Activated T-helper 1 cell treated with anti-CD3 and anti-CD28 coated beads, Interleukin-12 subunit alpha, Interleukin-12 subunit beta, Interleukin-2, Interleukin-4 antibody, amounts not matched to agents 30 ng/mL and 10 ng/mL and 1 ng/mL, durations not matched to agents 14 hours and 24 hours and 36 hours (primary cell): ENCODE results near the gene FBXO42. TPM values are rescaled to one million over a fixed set of nuclear protein-coding genes. Genes with fewer than 3 reads are reported as not detected.
A peak's percentile ranks its signal among the peaks of the same experiment; 100 is the strongest.
"Not testable (repeated sequence)": the region's sequence is repeated elsewhere in the genome, so short reads cannot be mapped to it uniquely, and the experiment has no call there.

Experiments
- DNase-seq: peaks from one replicate; pipeline ENCODE4 v3.0.0; 2021; ENCODE audit warnings: low spot score
- H3K27ac Mint-ChIP-seq: one replicate; pipeline ENCODE4 v1.8.0; 2021; ENCODE audit warnings: mild to moderate bottlenecking, mixed read lengths
- H3K27me3 Mint-ChIP-seq: one replicate; pipeline ENCODE4 v1.8.0; 2022; ENCODE audit warnings: mild to moderate bottlenecking, moderate library complexity, mixed read lengths; ENCODE audit not compliant: insufficient read depth
- H3K36me3 Mint-ChIP-seq: one replicate; pipeline ENCODE4 v1.8.0; 2021; ENCODE audit warnings: low read depth, mixed read lengths
- H3K4me1 Mint-ChIP-seq: one replicate; pipeline ENCODE4 v1.8.0; 2021; ENCODE audit warnings: low read depth, mixed read lengths
- H3K4me3 Mint-ChIP-seq: one replicate; pipeline ENCODE4 v1.8.0; 2021; ENCODE audit warnings: mild to moderate bottlenecking, moderate library complexity, mixed read lengths
- H3K9me3 Mint-ChIP-seq: one replicate; pipeline ENCODE4 v1.8.0; 2021; ENCODE audit warnings: mixed read lengths
- intact Hi-C: fragments of 100-400 bp; cut with micrococcal nuclease; formaldehyde crosslinking; loops from one replicate; pipeline ENCODE4 v1.15.1; 2024
- total RNA-seq: library from RNA; stranded (reverse); gene quantifications from 2 replicates; pipeline ENCODE4 v1.2.3, GENCODE V29; 2022

The FBXO42 gene
- total RNA-seq, 1 donor from 2014 or later, result 17.1 TPM

GRCh38 chr1:16226129-16226489, 126.2 kb downstream of the FBXO42 start:
- peaks cover 27% of the 10 kb centered on the region for H3K27me3 Mint-ChIP-seq
- H3K9me3 Mint-ChIP-seq, result no peaks in the 10 kb centered on the region
- H3K4me1 Mint-ChIP-seq, result no peaks in the 10 kb centered on the region
- intact Hi-C loops, result no loop called here
- no peaks in the 10 kb centered on the region for H3K36me3 Mint-ChIP-seq
- no peak for DNase-seq
- H3K27ac Mint-ChIP-seq, result no peak overlapping the region
- H3K4me3 Mint-ChIP-seq, result no peak overlapping the region

DNA sequence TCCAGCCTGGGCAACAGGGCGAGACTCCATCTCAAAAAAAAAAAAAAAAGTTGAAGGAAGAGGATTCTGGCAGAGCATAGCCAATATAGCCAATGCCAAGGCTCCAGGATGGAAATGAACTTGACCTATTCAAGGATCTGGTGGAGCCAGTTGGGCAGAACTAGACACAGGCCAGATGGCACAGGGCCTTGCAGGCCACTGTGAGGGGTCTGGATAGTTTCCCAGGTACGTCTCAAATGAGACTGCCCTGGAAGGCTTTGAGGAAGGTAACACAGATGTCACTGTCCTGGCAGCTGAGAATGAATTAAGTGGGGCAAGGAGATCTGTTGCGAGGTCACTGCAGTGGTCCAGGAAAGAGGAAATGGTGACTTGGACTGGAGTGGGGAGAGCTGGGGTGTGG, 127.8 kb downstream of the FBXO42 start:
- intact Hi-C loops, result no loop called here
- Mint-ChIP-seq H3K27me3 (peaks cover 25% of the 10 kb centered on the region), H3K27ac (no peak overlapping the region), H3K36me3 (no peaks in the 10 kb centered on the region), H3K4me3 (no peak overlapping the region), H3K9me3 (no peaks in the 10 kb centered on the region), H3K4me1 (peaks cover 9% of the 10 kb centered on the region)
- no peak for DNase-seq

GRCh38 chr1:16222716-16223115, 129.6 kb downstream of the FBXO42 start:
- H3K9me3 Mint-ChIP-seq, H3K4me3 Mint-ChIP-seq, H3K36me3 Mint-ChIP-seq, intact Hi-C loops, H3K27ac Mint-ChIP-seq, DNase-seq: not testable (repeated sequence)
- H3K27me3 Mint-ChIP-seq, result peaks cover 14% of the 10 kb centered on the region
- peaks cover 10% of the 10 kb centered on the region for H3K4me1 Mint-ChIP-seq

DNA sequence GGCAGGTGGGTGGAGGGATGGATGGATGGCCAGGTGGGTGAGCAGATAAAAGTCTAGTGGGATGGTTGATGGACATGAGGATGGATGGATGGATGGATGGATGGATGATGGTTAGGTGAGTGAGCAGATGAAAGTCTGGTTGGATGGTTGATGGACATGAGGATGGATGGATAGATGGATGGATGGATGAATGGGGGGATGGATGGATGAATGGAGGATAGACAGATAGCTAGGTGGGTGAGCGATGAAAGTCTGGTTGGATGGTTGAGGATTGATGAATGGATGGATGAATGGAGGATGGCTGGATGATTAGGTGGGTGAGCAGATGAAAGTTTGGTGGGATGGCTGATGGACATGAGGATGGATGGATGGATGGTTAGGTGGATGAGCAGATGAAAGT, 130.8 kb downstream of the FBXO42 start:
- H3K4me3 Mint-ChIP-seq, result no peak overlapping the region
- peaks cover 17% of the 10 kb centered on the region for H3K4me1 Mint-ChIP-seq
- H3K27ac Mint-ChIP-seq, result no peak overlapping the region
- DNase-seq, result no peak
- intact Hi-C loops, result no loop called here
- H3K27me3 Mint-ChIP-seq, result peaks cover 8% of the 10 kb centered on the region
- no peaks in the 10 kb centered on the region for H3K9me3 Mint-ChIP-seq
- H3K36me3 Mint-ChIP-seq, result no peaks in the 10 kb centered on the region

GRCh38 chr1:16219968-16220500, 132.2 kb downstream of the FBXO42 start:
- Mint-ChIP-seq H3K4me1 (peaks cover 22% of the 10 kb centered on the region), H3K36me3 (no peaks in the 10 kb centered on the region), H3K27ac (no peak overlapping the region), H3K27me3 (peaks cover 4% of the 10 kb centered on the region), H3K4me3 (no peak overlapping the region), H3K9me3 (no peaks in the 10 kb centered on the region)
- DNase-seq, result no peak
- intact Hi-C loops, result loop anchor here (5.0 kb wide), 1 partner anchor 832 kb away; the partner anchor contains the start of gene SDHB

DNA sequence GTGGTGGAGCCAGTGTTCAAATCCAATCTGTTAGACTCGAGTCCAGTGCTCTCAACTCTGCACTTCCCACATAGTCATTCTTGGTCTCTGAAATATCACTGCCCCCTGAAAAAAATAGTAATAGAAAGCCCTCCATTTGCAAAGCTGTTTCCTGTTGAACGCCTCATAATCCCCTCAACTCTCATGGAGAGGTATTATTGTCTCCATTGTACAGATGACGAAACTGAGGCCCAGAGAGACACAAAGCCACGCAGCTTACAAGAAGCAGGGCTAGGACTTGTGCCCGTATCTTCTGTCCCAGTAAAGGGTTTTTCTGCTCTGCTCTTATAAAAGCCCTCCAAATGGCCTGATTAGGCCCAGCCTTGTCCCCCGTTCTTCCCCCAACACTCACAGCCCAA, 133.6 kb downstream of the FBXO42 start:
- peaks cover 22% of the 10 kb centered on the region for H3K4me1 Mint-ChIP-seq
- no peaks in the 10 kb centered on the region for H3K9me3 Mint-ChIP-seq
- H3K27ac Mint-ChIP-seq, result no peak overlapping the region
- no peak overlapping the region for H3K4me3 Mint-ChIP-seq
- H3K27me3 Mint-ChIP-seq, result peaks cover 2% of the 10 kb centered on the region
- H3K36me3 Mint-ChIP-seq, result no peaks in the 10 kb centered on the region
- no peak for DNase-seq
- intact Hi-C loops, result loop anchor here (5.0 kb wide), 1 partner anchor 834 kb away; the partner anchor contains the start of gene SDHB

DNA sequence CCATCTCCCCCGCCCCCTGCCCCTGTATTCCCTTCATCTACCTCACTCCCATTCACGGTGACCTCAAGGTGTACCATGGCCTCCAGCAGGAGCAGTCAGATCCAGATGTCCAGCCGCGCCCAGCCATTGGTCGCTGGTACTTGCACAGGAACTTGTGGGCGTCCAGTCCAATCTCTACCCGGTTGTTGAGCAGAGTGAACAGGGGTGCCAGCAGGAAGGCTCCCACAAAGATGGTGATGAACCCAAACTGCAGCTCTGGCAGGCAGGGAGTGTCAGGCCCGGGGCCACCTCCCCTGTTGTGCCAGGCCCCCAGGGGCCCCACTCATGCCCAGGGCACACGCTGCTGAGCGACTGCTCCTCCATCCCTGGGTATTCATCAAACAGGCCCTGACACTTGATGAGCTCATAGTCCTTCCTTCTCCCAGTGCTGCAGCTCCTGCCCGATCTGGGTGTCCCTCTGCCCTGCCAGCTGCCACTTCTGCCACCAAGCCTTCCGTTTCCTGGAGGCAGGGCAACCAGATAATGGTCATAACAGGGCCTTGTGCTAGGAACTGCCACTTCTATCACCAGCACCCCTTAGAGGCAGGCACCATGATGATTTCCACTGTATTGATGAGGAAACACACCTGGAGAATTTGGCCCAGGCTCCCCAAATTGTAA, 134.1 kb downstream of the FBXO42 start:
- no peak overlapping the region for H3K4me3 Mint-ChIP-seq

DNA sequence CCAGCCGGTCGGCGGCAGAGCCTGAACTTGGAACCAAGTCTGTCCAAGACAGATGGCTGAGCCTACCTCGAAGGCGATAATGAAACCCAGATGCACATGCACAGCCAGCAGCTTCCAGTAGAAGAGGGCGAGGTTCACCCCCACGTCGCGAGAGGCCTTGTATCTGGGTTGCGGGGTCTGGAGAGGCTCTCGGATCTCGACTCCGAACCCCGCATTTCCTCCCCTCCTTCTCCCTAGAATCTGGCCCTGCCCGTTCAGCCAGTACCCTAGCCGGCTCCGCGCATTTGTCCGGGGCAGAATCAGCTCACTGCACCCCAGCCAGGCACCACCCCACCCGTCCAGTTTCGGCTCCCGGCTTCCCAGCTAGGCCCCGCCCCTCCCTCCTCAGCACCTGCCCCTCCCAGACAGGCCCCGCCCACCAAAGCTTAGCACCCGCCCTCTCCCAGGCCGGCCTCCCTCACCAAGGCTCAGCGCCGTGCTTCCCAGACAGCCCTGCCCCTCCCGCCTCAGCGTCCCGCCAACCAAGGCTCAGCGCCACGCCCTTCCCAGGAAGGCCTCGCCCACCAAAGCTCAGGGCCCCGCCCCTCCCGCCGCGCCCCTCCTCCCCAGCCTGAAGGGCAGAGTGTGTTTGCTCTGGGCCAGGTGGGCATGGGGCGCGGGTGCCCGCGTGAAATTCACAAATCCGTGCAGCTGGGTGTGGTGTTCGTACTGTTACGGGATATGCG, 135.1 kb downstream of the FBXO42 start:
- no peak overlapping the region for H3K27ac Mint-ChIP-seq
- peak; percentile 92 for DNase-seq
- H3K4me1 Mint-ChIP-seq, result peaks cover 22% of the 10 kb centered on the region
- peaks cover 4% of the 10 kb centered on the region for H3K27me3 Mint-ChIP-seq
- H3K9me3 Mint-ChIP-seq, result no peaks in the 10 kb centered on the region
- intact Hi-C loops, result loop anchor here (1.0 to 5.0 kb wide), 4 partner anchors 11 to 835 kb away; partner anchors contain the start of genes CPLANE2 and SDHB
- no peaks in the 10 kb centered on the region for H3K36me3 Mint-ChIP-seq
- H3K4me3 Mint-ChIP-seq, result peak overlapping the region; percentile 83

More for the DNA sequence above, 134.1 kb downstream of the FBXO42 start:
- intact Hi-C loops, result loop anchor here (5.0 kb wide), 1 partner anchor 834 kb away; the partner anchor contains the start of gene SDHB
- Mint-ChIP-seq H3K36me3 (no peaks in the 10 kb centered on the region), H3K9me3 (no peaks in the 10 kb centered on the region), H3K27ac (no peak overlapping the region), H3K4me1 (peaks cover 22% of the 10 kb centered on the region), H3K27me3 (peaks cover 2% of the 10 kb centered on the region)
- DNase-seq, result no peak

DNA sequence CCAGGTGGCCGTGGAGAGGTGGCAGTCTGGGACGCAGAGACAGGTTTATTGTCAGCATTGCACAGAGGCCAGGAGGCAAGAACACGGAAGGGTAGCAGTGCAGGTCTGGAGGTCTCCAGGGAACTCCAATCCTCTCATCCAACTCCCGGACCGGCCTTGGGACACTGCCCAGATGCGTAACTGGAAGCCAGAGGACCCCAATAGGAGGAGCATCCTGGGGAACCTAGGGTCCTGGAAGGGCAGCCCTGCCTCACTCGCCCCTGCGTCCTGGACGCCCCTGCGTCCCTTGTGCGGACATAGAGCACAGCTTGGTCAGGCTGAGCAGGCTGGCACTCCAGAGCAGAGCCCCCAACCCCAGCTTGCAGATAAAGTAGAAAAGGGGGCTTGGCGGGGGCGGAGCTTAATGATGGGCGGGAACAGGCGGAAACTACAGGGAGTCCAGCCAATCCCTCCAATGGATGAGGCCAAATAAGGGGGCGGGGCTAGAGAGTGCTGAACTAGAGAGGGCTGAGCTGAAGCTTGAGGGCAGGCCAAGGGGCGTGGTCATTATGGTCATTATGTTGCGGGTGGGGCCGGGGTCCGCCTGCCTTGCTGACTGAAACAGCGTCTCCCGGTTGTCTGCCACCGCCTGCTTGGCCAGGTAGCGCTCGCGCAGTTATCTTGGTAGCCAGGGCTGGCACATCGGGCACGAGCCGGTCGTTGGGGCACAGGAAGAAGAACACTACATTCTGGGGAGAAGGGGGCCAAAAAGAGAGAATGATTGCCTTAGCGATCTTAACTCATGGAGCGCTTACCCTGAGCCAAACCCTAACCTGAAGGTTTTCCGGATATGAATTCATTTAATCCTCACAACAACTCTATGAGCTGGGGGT, 136.2 kb downstream of the FBXO42 start:
- intact Hi-C loops, result loop anchor here (2.0 to 5.0 kb wide), 2 partner anchors 49 to 836 kb away; partner anchors contain the start of gene SDHB
- Mint-ChIP-seq H3K4me3 (peak overlapping the region; percentile 83), H3K4me1 (peaks cover 22% of the 10 kb centered on the region), H3K9me3 (no peaks in the 10 kb centered on the region), H3K27me3 (peaks cover 2% of the 10 kb centered on the region), H3K27ac (no peak overlapping the region), H3K36me3 (no peaks in the 10 kb centered on the region)
- peak; percentile 56 for DNase-seq

DNA sequence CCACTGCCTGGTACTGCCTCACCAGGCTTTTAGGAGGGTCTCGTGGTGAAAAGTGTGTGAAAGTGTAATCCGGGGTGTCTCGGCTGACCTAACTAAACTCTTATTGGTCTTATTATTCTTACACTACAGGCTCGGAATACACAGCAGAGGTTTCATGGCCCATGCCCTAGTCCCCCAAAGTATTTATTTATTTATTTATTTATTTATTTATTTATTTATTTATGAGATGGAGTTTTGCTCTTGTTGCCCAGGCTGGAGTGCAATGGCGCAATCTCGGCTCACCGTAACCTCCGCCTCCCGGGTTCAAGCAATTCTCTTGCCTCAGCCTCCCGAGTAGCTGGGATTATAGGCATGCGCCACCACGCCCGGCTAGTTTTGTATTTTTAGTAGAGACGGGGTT, 137.0 kb downstream of the FBXO42 start:
- H3K27ac Mint-ChIP-seq, H3K36me3 Mint-ChIP-seq, H3K4me3 Mint-ChIP-seq, H3K27me3 Mint-ChIP-seq, H3K9me3 Mint-ChIP-seq, DNase-seq: not testable (repeated sequence)
- intact Hi-C loops, result loop anchor here (5.0 kb wide), 1 partner anchor 837 kb away; the partner anchor contains the start of gene SDHB
- H3K4me1 Mint-ChIP-seq, result peaks cover 21% of the 10 kb centered on the region

- H3K9me3 Mint-ChIP-seq, intact Hi-C loops, H3K4me3 Mint-ChIP-seq, DNase-seq, H3K27me3 Mint-ChIP-seq, H3K36me3 Mint-ChIP-seq, H3K27ac Mint-ChIP-seq: not testable (repeated sequence)
- peaks cover 12% of the 10 kb centered on the region for H3K4me1 Mint-ChIP-seq
Observed at GRCh38 chr1:16213544-16213943, 138.7 kb downstream of the FBXO42 start.

DNA sequence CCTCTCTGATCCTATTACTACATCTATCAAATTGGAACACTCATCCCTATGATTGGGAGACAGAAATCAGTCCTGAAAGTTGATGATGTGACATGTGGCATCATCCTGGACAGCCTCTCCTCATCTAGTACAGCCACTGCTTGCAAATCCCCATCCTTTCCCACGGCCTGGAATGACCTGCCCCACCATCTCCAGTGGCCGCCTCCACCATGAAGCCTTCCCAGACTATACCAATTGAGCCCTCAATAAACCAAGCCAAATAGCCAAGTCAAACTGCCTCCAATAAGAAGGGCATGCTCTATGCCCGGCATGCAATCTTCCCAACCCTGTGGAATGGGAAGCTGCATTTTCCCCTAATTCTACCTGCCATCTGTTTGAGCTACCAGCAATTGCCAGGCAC, 139.3 kb downstream of the FBXO42 start:
- H3K36me3 Mint-ChIP-seq, result no peaks in the 10 kb centered on the region
- H3K4me3 Mint-ChIP-seq, result no peak overlapping the region
- H3K4me1 Mint-ChIP-seq, result peaks cover 12% of the 10 kb centered on the region
- no peak for DNase-seq
- H3K27me3 Mint-ChIP-seq, result peaks cover 2% of the 10 kb centered on the region
- intact Hi-C loops, result no loop called here
- no peaks in the 10 kb centered on the region for H3K9me3 Mint-ChIP-seq
- H3K27ac Mint-ChIP-seq, result no peak overlapping the region
